Right lobe of liver (tissue), 4 donors: ENCODE measurements around the gene SLC11A1.

Experiments
- CTCF ChIP-seq, 4 donors: fragments of 200-600 bp in 3 of 4; fragments of 450-650 bp in 1 of 4; IDR thresholded peaks; one replicate each; pipeline versions ENCODE4 v1.5.1 to v1.8.0; 2016 to 2022; ENCODE audit warnings: antibody characterized with exemption in 4 of 4, mild to moderate bottlenecking in 2 of 4
- POLR2A ChIP-seq: fragments of 450-650 bp; IDR thresholded peaks from one replicate; pipeline ENCODE4 v1.6.1; 2017; ENCODE audit warnings: antibody characterized with exemption, mild to moderate bottlenecking
- donor health status: DM: no; HTN: no; CAD: no.
- donor health status: DM: no; HTN: no; CAD: no.
- donor health status: DM: no; HTN: yes; CAD: no.

- TF ChIP-seq CTCF (IDR thresholded peaks at IDR 0.05) (no peak), POLR2A (no peak)
Measured at GRCh38 chr2:218400930-218401881, 19.1 kb downstream of the SLC11A1 start.
